ENCODE measurements around the gene CTXN1.

DNA sequence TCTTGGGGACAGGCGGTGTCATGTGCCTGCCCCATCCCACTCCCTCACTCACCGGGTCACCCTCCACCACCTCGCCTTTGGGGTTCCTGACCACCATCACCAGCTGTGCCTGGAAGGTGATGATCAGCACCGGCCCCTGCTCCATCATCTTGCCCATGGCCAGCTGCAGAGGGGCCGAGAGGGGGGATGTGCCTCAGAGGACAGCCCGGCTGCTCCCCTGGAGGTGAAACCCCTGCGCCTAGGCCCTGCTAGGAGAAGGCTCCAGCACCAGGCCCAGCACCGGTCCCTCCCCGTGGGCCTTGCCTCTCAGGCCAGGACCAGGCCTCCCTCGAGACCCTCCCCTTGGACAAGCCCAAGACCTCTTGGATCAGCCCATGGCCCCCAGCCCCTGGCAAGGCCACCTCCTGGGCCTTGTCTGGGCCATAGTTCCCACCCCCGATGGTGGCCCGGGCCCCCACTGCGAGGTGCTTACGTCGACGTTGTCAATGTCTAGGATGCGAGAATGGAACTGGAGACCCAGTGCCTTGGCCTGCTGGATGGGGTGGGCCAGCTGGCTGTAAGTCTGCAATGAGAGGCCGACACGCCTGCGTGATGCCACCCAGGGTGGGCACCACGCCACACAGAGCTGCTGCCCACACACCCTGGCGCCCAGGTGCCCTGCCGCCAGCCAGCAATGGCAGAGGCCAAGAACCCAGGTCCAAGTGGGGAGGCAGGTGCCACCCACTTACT is 1.8 kb upstream of the CTXN1 start:
- TF ChIP-seq POLR2A (IDR thresholded peaks at IDR 0.05; ENCODE audit: low read depth, low read length): no peak
- TF ChIP-seq, protein P1, sequence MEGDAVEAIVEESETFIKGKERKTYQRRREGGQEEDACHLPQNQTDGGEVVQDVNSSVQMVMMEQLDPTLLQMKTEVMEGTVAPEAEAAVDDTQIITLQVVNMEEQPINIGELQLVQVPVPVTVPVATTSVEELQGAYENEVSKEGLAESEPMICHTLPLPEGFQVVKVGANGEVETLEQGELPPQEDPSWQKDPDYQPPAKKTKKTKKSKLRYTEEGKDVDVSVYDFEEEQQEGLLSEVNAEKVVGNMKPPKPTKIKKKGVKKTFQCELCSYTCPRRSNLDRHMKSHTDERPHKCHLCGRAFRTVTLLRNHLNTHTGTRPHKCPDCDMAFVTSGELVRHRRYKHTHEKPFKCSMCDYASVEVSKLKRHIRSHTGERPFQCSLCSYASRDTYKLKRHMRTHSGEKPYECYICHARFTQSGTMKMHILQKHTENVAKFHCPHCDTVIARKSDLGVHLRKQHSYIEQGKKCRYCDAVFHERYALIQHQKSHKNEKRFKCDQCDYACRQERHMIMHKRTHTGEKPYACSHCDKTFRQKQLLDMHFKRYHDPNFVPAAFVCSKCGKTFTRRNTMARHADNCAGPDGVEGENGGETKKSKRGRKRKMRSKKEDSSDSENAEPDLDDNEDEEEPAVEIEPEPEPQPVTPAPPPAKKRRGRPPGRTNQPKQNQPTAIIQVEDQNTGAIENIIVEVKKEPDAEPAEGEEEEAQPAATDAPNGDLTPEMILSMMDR (conservative IDR thresholded peaks at IDR 0.05; ENCODE audit: low read depth, low read length): no peak

Data from IMR-90 (cell line).